ENCODE data around the gene FBXO31. TPM values are rescaled to one million over a fixed set of nuclear protein-coding genes. Genes with fewer than 3 reads are reported as not detected.

Gene FBXO31
- total and polyA plus RNA-seq, 2 of the 8 experiments (the other 6 are each of a cell fraction or from before 2014, with no cell fraction given): 8.3 to 21.6 TPM

- no peak for TF ChIP-seq CHD7 (IDR thresholded peaks at IDR 0.05; ENCODE audit: insufficient replicate concordance, low read length)
These were observed 27.1 kb downstream of the FBXO31 start (continued) for GRCh38 chr16:87356491-87356853.

All from H1 (cell line).